ENCODE results near the gene BHLHA15.

GRCh38 chr7:98178321-98178720 lies 32.9 kb upstream of the BHLHA15 start:
- TF ChIP-seq GABPA (IDR thresholded peaks at IDR 0.05; ENCODE audit: low read depth) (no peak), CTCF (IDR thresholded peaks at IDR 0.05; ENCODE audit: insufficient read depth, low read length) (no peak), POLR2AphosphoS5 (IDR thresholded peaks at IDR 0.05; ENCODE audit: low read depth) (no peak), REST (IDR thresholded peaks at IDR 0.05; ENCODE audit: insufficient replicate concordance, low read depth) (no peak)

Data from HL-60 (cell line).